Left ventricle myocardium superior (tissue), 1 donor: Measurements from ENCODE around the gene KDM7A. TPM values are rescaled to one million over a fixed set of nuclear protein-coding genes. Genes with fewer than 3 reads are reported as not detected.
A peak's percentile ranks its signal among the peaks of the same experiment; 100 is the strongest.

Source experiments
- ATAC-seq: fragments of 200-7000 bp; cut with Tn5 transposase; one replicate; pipeline ENCODE4 v1.9.1; 2020; ENCODE audit warnings: mild to moderate bottlenecking, moderate library complexity
- DNase-seq: peaks from one replicate; pipeline ENCODE4 v3.0.0-alpha.2; 2020
- intact Hi-C: fragments of 100-400 bp; cut with micrococcal nuclease; formaldehyde crosslinking; loops from one replicate; pipeline ENCODE4 v1.11.0; 2022
- total RNA-seq: library from RNA; stranded (reverse); fragmentation: NEBNext Ultra II Directional; extraction: Animal tissue kit (Norgen Biotek cat#: 25700); gene quantifications from one replicate; pipeline ENCODE4 v1.2.1, GENCODE V29; 2021
- donor health status: DM: no; HTN: yes; CAD: no; lungs with severe emphysema.

KDM7A gene
- total RNA-seq, 1 donor from 2014 or later, result 10.3 TPM

DNA sequence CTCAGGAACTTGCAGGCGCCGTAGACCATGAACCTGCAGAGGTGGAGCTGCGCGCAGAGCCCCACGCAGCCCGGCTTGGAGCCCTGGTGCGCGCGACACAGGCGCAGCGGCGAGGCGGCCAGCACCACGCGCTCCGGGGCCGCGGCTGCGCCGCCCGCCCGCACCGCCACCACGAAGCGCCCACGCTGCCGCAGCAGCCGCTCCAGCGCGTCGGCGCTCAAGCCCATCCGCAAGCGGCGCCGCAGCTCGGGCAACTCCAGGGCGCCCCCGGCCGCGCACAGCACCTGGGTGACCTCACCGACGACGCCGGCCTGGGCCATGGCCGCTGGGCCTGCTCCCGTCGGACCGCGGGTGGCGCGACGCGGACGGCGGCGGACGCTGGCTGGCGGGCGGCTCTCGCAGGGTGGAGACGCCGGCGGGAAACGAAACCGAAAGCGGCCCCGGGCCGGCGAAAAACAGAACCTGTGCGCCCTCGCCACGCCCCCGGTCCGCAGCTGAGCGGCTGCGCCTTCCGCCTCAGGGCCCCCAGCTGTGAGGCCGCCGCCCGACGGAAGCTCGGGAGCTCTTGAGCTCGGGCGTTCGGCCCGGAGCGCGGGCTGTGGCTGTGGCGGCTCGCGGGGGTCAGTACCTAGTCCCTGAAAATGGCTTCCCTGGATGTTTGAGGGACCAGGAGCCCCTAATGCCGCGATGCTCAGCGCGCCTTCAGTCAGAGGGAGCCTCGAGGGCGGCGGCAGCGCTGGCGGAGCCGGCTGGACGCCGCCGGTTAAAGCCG lies 114.1 kb downstream of the KDM7A start, which contains the start of gene PARP12:
PARP12 (minus strand) TSS at position 424 of the 772 bp plus-strand sequence; CDS start at position 320, 104 bp downstream.
- DNase-seq, result peak; percentile 95
- intact Hi-C loops, result no loop called here

DNA sequence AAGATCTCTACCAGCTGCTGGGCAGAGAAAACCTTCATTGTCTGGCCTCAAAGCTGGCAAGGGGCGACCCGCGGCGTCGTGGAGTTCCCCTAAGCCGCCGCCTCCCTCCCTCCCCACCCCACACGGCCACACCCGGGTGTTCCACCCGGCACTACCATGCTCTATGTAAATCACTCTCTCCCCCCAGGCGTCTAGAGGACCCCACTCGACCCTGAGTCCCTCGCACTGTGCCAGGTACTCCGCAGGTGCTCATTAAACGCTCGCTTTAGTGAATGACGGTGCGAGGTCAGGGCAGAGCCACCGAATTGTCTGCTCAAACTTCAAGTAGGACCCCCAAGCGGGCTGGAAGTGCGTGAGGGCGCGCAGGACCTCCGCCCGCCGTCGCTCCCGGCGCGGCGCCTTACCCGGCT lies 114.7 kb downstream of the KDM7A start:
- ATAC-seq, result no peak
- intact Hi-C loops, result no loop called here
- peak; percentile 45 for DNase-seq

More for the DNA sequence above, 114.1 kb downstream of the KDM7A start, which contains the start of gene PARP12:
- ATAC-seq, result peak; percentile 81

DNA sequence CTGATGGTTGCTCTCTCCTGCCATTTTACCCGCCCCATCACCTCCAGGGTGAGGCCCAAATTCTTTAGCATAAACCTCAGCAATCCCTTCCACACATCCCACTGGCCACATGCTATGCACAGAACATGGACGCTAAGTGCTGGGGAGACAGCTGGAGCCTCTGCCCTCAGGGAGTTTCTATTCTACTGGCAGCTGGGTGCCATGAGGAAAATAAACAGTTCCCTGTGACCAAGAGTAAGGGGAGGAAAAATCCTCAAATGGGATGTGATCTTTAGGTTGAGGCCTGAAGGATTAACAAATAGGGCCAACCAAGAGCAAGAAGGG lies 115.2 kb downstream of the KDM7A start:
- intact Hi-C loops, result no loop called here
- DNase-seq (no peak), ATAC-seq (no peak)

DNA sequence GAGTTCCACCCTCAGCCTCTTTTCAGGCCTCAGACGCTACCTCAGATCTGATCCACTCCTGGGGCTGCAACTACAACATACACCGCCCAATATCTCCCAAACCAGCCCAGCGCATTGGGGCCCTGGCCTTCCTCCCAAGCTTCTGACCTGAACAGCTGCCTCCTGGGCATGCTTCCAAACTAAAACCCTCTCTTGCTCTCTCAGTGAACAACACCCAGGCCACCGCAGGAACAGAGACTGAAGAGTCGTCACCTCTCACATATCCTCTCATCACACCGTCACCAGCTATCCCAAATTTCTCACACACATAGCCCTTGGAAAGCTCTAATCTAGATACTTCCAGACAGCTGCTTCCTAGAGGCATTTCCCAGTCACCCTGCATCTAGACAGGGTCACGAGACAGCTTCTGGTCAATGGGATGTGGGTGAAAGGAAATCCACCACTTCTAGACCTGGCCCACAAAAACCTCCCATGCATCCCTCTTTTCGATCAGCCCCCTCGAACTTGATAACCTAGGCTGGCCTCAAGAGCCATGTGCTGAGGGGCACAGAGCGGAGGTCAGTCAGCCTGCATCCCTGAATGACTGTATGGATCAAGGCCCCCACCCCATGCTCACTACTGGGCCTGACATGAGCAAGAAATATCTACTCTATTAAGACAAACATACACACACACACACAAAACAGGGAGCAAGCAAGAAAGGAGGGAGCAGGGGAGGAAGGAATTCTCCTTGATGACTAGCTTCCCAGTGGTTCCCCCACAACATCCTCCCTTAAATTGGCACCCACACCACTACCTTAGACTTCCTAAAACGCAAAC lies 115.8 kb downstream of the KDM7A start:
- DNase-seq (peak; percentile 72), ATAC-seq (peak; percentile 63)
- intact Hi-C loops, result no loop called here

DNA sequence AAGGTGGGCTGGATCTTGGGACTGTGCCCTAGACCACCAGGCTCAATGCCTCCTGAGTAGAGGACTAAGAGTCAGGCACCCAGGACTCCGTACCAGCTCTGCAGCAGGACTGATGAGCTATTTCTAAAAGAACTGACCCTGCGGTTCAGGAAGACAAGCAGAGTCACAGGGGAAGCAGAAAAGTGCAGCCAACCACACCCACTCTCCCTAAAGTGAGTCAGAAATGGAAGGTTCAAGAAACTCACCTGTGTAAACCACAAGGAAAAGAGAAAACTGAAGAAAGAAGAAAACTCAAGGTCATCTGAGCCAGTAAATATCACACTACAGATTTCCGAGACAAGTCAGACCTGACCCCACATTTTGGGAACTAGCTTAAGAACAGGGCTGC lies 116.5 kb downstream of the KDM7A start:
- intact Hi-C loops, result no loop called here
- ATAC-seq, result no peak
- DNase-seq, result no peak

DNA sequence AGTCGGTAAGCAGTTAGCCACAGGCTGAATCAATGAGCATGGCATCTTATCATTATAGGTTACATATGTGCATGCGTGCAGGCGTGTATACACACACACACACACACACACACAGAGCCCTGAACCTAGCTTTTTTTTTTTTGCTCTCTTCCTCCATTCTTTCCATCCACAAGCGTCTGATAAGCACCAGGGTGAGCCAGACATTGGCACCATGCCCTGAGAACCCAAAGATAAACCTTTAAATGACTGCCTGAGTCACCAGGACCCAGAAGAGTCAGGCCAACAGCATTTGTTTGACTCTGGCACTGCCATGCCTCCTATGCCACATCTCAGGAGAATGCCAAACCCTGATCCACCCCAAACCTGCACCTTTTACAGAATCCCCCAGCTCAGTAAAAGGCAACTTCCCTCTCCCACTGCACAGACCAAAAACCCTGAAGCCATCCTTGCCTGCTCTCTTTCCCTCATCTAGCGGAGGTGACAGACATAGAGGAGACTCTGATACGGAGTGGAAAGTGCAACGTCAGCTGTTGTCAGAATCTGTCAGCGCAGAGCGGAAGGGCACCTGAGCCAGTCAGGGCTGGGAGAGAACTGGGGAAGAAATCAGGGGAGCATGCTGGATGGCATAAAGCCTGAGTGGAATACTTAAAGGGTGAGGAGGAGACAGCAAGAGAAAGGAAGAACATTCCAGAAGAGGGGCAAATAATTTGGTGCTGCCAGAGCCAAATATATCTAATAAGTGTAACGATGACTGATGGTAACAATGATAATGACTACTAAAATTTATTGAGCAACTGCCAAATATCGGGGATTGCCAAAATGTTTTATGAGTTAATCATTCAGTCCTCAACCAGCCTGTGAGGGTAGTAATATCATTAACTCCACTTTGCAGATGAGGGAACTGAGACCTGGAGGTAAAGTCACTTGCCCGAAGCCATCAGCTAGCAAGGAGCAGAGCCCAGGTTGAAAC lies 117.2 kb downstream of the KDM7A start:
- ATAC-seq (peak; percentile 65), DNase-seq (peak; percentile 68)
- intact Hi-C loops, result no loop called here

DNA sequence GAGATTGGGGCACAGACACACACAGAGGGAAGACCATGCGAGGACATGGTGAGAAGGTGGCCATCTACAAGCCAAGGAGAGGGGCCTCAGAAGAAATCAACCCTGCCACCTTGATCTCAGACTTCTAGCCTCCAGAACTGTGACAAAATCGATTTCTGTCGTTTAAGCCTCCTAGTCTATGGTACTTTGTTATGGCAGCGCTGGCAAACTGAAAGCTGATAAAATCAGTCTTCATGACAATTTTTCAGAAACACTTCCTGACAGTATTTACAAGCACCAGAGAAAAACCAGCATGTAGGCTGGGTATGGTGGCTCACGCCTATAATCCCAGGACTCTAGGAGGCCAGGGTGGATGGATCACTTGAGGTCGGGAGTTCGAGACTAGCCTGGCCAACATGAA lies 118.3 kb downstream of the KDM7A start:
- DNase-seq, result no peak
- intact Hi-C loops, result no loop called here

DNA sequence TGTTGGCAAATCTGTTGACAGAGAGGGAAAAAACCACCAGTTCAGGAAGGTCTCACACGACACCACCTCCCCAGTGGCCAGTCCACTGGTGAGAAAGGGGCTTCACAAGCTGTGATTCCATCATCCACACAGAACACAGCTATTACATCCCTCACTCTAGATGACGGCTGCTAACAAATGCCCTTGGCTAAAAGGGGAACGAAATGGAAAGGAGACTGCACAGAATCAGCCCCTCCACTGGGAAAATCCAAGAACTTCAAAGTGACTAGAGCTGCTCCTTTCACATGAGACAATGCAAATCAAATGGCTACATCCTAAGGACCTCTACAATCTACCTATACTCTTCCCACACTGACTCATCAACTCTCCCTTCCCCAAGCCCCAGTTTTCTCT lies 119.6 kb downstream of the KDM7A start:
- DNase-seq (no peak), ATAC-seq (no peak)
- intact Hi-C loops, result no loop called here

More for the DNA sequence above, 118.3 kb downstream of the KDM7A start:
- no peak for ATAC-seq

DNA sequence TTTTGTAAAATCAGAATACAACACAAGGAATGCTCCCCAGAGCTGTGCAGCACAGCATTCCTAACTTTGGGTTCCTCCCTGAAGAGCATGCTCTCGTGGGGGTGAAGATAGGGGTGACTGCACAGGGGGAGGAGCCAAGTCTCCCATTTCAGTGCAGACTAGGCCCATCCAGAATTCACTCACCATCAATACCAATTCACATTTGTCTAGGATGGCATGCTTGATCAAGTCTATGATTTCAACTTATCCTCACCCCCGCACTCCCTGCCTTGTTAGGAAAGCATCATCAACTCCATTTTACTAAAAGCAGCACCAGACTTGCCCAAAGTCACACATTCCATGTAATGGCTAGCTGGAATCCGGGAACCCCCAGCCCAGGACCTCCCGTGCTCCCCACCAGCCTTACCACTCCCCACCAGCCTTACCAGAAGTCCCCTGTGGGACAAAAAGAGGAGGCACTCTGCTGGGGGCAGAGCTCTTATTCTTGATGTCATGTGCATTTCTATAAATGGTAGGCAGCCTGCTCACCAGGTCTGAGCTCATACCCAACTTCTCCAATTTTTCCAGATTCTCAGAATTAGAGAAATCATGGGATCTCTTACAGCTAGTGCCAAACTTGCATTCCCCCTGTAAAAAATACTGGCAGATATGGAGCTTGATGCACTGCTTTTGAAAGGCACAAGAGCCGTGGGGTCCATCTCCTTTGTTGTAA lies 120.2 kb downstream of the KDM7A start:
- intact Hi-C loops, result no loop called here
- ATAC-seq, result no peak
- DNase-seq, result no peak

DNA sequence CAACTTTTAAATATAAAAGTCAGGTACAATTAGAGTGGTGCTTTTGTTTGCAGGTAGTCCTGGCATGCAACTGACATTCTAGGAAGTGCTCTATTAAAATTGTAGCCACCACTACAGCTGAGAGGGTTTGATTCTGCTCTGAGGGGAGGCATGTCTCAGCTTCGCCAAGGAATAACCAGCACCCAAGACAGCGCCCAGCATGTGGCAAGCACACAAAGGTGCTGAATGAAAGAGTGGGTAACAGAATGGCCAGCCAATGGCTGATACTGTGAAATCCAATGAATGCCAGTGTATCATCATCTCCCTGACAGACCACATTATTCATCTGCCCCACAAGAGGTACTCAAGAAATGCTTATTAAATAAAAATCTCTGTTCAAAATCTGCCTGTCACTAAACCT lies 121.0 kb downstream of the KDM7A start:
- intact Hi-C loops, result no loop called here
- DNase-seq, result no peak
- no peak for ATAC-seq

DNA sequence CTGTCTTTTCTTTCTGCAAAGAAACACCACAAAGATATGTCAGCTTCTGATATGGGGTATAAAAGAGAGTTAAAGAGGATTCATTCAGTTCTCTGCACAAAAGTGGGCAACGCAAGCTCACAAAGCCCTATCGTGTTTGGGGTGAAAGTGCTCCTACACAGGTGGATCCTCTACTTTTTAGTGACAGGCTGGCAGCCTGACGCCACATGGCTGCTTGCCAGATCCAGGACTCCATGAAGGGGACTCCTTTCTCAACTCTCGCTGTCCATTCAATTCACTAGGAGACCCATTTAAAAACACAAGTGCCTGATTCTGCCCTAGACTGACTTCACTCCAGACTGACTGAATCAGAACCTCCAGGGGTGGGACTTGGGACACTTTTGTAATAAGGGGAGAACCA lies 122.0 kb downstream of the KDM7A start:
- intact Hi-C loops, result no loop called here
- DNase-seq, result no peak

DNA sequence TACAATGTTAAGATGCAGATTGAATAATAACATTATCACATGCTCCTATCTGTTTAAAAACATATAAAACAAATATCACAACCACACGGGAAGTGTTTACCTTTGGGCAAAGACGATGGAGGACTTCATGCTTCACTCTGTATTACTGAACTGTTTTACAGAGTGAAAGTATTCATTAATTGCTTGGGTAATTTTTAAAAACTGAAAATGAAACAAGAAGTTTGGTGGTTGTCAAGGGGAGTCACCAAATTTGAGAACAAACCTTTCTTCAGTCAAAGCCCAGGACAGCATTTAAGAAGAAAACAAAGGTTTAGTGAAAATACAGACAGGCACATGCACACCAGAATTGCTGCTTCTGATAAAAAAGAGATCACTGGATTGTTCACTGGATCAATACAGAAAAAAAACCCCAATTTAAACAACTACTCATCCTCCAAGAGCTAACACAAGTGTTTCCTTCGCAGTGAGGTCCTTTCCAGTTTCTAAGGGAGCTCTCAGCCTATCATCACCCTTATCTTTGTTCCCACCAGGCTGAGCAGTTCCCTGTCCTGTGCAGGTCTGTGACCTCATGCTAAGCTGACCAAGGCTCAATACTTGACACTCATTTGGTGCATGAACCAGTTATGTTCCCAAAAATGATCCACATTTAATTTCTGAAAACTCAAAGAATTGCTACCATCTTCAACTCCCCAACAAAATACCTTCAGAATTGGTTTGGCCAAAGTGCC lies 122.8 kb downstream of the KDM7A start:
- DNase-seq, result no peak
- intact Hi-C loops, result no loop called here
- ATAC-seq, result peak; percentile 21

More for the DNA sequence above, 122.0 kb downstream of the KDM7A start:
- ATAC-seq, result no peak

DNA sequence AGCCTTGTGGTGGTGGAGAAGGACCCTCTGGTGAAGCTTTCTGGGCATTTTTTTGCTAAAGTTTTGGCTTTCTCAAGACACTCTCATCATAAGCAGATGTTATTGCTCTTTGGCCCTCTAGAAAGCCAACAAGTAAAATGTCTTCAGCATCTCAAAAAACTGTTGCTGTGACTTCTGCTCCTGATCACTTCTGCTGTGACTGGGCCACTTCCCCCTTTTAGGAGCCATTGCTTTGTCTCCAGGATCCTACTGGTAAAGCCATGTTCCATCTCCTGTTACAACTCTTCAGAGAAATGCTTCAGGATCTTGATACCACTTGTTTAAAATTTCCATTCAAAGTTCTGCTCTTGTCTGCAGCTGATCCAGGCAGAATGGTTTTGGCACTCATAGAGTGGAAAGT lies 125.0 kb downstream of the KDM7A start:
- ATAC-seq (no peak), DNase-seq (no peak)
- intact Hi-C loops, result no loop called here

DNA sequence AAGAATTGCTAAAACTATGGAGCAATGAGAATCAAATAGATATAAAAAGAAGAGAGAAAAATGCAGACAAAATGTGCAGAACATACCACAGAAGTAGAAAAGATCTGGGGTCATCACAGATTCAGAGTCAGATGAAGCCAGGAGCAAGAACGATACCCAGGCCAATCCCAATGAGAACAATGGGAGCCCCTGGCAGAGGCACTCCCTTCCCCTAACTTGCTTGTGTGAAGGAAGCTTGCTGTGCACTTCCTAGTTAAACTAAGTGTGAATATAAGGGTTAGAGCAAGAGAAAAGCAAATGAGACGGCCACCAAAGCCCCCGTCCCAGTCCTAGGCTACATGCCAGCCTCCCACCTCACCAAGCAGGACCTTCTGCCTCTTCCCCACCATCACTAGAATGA lies 126.7 kb downstream of the KDM7A start:
- intact Hi-C loops, result no loop called here
- ATAC-seq (no peak), DNase-seq (no peak)

DNA sequence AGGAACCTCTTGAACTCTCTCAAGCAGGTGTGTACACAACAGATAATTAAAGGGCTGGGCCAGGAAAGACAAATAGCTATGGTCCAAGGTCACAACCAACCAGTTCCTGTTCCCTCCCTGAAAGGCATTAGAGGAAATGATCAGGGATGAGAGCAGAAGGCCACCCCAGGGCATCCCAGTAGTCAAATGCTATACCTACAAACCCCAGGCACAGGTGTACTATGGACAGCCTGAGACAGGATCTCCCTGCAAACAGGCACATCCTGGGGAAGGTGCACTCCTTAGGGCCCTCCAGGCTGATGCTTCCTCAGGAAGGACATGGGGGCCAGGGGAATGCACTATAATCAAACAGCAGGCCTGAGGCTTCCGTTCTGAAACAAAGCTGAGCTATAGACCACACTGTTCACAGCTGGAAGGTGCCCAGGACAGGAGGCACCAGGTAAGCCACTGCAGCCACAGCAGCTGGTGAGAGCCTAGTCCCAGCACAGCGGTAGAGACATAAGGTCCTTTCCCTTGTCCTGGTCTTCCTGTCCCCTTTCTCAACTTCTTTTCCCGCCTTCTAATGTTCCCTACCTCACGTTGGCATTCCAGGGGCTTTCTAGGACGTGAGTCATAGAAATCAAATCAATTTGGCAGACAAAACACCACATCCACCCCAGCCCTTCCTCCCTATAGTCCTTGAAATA lies 127.3 kb downstream of the KDM7A start:
- intact Hi-C loops, result no loop called here

DNA sequence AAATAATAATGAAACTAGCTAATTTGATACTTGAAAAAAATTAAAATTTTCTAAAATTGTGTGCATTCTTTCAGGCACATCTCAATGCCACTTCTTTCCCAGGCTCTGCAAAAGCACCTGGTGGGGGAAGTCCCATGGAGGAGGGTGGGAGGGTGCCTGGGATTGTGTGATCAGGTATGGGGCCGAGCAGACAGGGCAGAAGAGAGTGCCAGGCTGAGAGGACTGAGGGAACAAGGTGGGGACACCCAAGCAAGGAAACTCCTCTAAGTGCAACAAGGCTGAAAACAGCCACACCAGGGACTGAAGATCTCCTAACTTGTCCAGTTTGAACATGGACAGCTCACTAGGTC lies 127.8 kb downstream of the KDM7A start:
- ATAC-seq (peak; percentile 14), DNase-seq (no peak)
- intact Hi-C loops, result no loop called here

More for the DNA sequence above, 127.3 kb downstream of the KDM7A start:
- DNase-seq (no peak), ATAC-seq (peak; percentile 32)

DNA sequence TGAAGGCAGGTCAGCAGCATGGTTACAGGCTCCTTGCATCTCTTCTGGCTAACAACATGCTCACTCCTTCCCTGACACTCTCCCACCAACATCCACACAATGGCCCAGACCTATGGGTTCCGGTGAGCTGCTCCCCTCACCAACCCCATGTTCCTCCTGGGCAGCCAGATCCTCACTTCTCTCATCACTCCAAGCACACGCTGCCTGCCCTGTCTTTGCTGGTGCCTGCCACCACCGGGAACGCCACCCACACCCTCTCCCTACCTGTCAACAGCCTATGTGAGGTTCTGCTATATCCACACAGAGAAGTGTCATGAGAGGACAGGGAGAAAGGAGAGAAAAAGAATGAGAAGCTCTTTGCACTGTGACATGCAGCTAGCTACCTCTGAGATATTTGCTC lies 128.6 kb downstream of the KDM7A start:
- DNase-seq (peak; percentile 68), ATAC-seq (peak; percentile 90)
- intact Hi-C loops, result no loop called here

DNA sequence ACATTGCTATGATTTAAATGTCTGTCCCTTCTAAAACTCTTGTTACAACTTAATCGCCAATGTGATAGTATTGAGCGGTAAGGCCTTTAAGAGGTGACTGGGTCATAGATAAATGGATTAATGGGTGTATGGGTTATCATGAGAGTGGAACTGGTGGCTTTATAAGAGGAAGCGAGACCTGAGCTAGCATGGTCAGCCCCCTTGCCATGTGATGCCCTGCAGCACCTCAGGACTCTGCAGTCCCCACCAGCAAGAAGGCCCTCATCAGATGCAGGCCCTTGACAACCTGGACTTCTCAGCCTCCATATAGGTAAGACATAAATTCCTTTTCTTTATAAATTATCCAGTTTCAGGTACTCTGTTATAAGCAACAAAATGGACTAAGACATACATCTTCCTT lies 129.6 kb downstream of the KDM7A start:
- ATAC-seq, result no peak
- DNase-seq, result no peak
- intact Hi-C loops, result no loop called here
